Heart right ventricle (tissue), 16 donors: ENCODE results near the gene FOXF2. TPM values are rescaled to one million over a fixed set of nuclear protein-coding genes. Genes with fewer than 3 reads are reported as not detected.
"Not testable (repeated sequence)": the region's sequence is repeated elsewhere in the genome, so short reads cannot be mapped to it uniquely, and the experiment has no call there.

Experiments used
- ATAC-seq, 8 donors: fragments of 200-7000 bp; cut with Tn5 transposase; one replicate each; pipeline ENCODE4 v1.9.1; 2020; ENCODE audit warnings: mild to moderate bottlenecking in 8 of 8, moderate library complexity in 8 of 8, moderate number of reproducible peaks in 1 of 8
- DNase-seq, 2 donors: peaks; one replicate each; pipeline ENCODE4 v3.0.0-alpha.2; 2020
- H3K27ac ChIP-seq, 10 donors: fragments of 200-600 bp; sonication (generic) in 2 of 10; one replicate each; pipeline versions ENCODE4 v1.5.0 to v1.8.0; 2020 to 2022; ENCODE audit warnings: mild to moderate bottlenecking in 3 of 10
- H3K27me3 ChIP-seq, 7 donors: fragments of 200-600 bp; one replicate each; pipeline ENCODE4 v1.8.0; 2021 to 2022; ENCODE audit warnings: mild to moderate bottlenecking in 2 of 7
- H3K36me3 ChIP-seq, 9 donors: fragments of 200-600 bp; sonication (generic) in 1 of 9; one replicate each; pipeline versions ENCODE4 v1.5.0 to v1.8.0; 2020 to 2022; ENCODE audit warnings: mild to moderate bottlenecking in 2 of 9
- H3K4me1 ChIP-seq, 9 donors: fragments of 200-600 bp; sonication (generic) in 1 of 9; one replicate each; pipeline versions ENCODE4 v1.5.0 to v1.8.0; 2020 to 2022; ENCODE audit warnings: mild to moderate bottlenecking in 4 of 9
- H3K4me3 ChIP-seq, 10 donors: fragments of 200-600 bp; sonication (generic) in 2 of 10; one replicate each; pipeline versions ENCODE4 v1.5.0 to v1.8.0; 2020 to 2022; ENCODE audit warnings: mild to moderate bottlenecking in 7 of 10, moderate library complexity in 2 of 10
- H3K9me3 ChIP-seq, 11 donors: fragments of 200-600 bp in 10 of 11; sonication (generic) in 2 of 11; one replicate each; pipeline versions ENCODE4 v1.5.0 to v1.8.0; 2013 to 2022; ENCODE audit warnings: mild to moderate bottlenecking in 2 of 11, control low read depth in 1 of 11, moderate library complexity in 1 of 11
- whole genome bisulfite sequencing, 2 donors: extraction: QIAGEN DNeasy Blood & Tissue Kit; methylation state at CpG; one replicate each; pipeline ENCODE4 v1.1.7; 2013; ENCODE audit warnings: inconsistent platforms in 1 of 2; 5-methylcytosine and 5-hydroxymethylcytosine counted together
- intact Hi-C, 10 donors: fragments of 100-400 bp; cut with DNase I; formaldehyde crosslinking; loops; one replicate each; pipeline versions ENCODE4 v1.11.1 to v1.14.2; 2022
- polyA plus RNA-seq, 2 donors: library from polyadenylated mRNA; stranded (reverse); fragments of 200-250 nt; gene quantifications; one replicate each; pipeline ENCODE4 v1.2.3, GENCODE V29; 2013
- total RNA-seq, 10 donors: library from RNA; stranded (reverse); fragmentation: NEBNext Ultra II Directional in 3 of 10; extraction: Animal tissue kit (Norgen Biotek cat#: 25700) in 3 of 10; gene quantifications; one replicate each; pipeline versions ENCODE4 v1.2.1 to v1.2.4, GENCODE V29; 2021 to 2023
- TF ChIP-seq, protein P1 (sequence below), 9 donors: fragments of 200-600 bp; sonication (generic) in 2 of 9; IDR thresholded peaks; one replicate each; pipeline versions ENCODE4 v1.5.0 to v1.8.0; 2021 to 2022; ENCODE audit warnings: antibody characterized with exemption in 9 of 9, mild to moderate bottlenecking in 5 of 9, moderate library complexity in 1 of 9
- donor health status: Arrhythmogenic right ventricular cardiomyopathy.
- donor health status: ischemic (EF 13 %, LVEDD 7.1; RV severe dilation, severe dysfunction).
- donor health status: healthy with polysubstance abuse.
- donor health status: DM: no; HTN: yes; CAD: no.
- donor health status: DM: no; HTN: no; CAD: no.
- donor health status: ischemic (EF 25% LVEDD 6.9; RV normal size, moderate dysfunction).
- donor health status: ischemic (EF 25% LVEDD 5.7; RV mildly dilated, moderate dysfunction).
- donor health status: healthy.
- donor health status: DM: yes; HTN: yes; CAD: no.
- donor health status: Ischemic cardiomyopathy.
- donor health status: ischemic (EF 35%, LVEDD 5.7; RV mildly dilated, moderate dysfunction).
- donor health status: nonischemic (EF 11% LVEDD 7.7; RV severe dilation, severe dysfunction).
- donor health status: DM: yes; HTN: yes; CAD: no.
- donor health status: PGD.
- donor health status: ischemic (EF 29% LVEDD 5.4; RV normal size, mild dysfunction).
- donor health status: nonischemic (EF 23%, LVEDD 6.1; RV moderate dilation, normal function).

Gene FOXF2
- total and polyA plus RNA-seq, 12 donors, result 0.10 to 0.18 (median 0.15) TPM; not detected in 3

GRCh38 chr6:1348675-1349074 lies 40.7 kb upstream of the FOXF2 start:
- H3K4me1 ChIP-seq, result peaks cover 0 to 12% (median 4%) of the 10 kb centered on the region in 9 donors
- ATAC-seq, result peak; percentile 77 to 96 (median 90)

GRCh38 chr6:1349655-1350054 lies 39.7 kb upstream of the FOXF2 start:
- DNase-seq (no peak), ATAC-seq (no peak)
- no peaks in the 10 kb centered on the region for H3K36me3 ChIP-seq
- TF ChIP-seq, protein P1, sequence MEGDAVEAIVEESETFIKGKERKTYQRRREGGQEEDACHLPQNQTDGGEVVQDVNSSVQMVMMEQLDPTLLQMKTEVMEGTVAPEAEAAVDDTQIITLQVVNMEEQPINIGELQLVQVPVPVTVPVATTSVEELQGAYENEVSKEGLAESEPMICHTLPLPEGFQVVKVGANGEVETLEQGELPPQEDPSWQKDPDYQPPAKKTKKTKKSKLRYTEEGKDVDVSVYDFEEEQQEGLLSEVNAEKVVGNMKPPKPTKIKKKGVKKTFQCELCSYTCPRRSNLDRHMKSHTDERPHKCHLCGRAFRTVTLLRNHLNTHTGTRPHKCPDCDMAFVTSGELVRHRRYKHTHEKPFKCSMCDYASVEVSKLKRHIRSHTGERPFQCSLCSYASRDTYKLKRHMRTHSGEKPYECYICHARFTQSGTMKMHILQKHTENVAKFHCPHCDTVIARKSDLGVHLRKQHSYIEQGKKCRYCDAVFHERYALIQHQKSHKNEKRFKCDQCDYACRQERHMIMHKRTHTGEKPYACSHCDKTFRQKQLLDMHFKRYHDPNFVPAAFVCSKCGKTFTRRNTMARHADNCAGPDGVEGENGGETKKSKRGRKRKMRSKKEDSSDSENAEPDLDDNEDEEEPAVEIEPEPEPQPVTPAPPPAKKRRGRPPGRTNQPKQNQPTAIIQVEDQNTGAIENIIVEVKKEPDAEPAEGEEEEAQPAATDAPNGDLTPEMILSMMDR (IDR thresholded peaks at IDR 0.05), result no peak
- 11 to 40% methylated on average over 1 of the region's 1 CpG for WGBS, 2 donors
- no peak overlapping the region for H3K4me3 ChIP-seq
- H3K27ac ChIP-seq, result no peak overlapping the region
- H3K9me3 ChIP-seq, result peaks cover 0 to 41% (median 13%) of the 10 kb centered on the region in 11 donors
- intact Hi-C loops, result no loop called here
- H3K27me3 ChIP-seq, result peaks cover 0 to 48% (median 26%) of the 10 kb centered on the region in 7 donors
- H3K4me1 ChIP-seq, result peaks cover 0 to 12% (median 4%) of the 10 kb centered on the region in 9 donors

More at GRCh38 chr6:1348675-1349074, 40.7 kb upstream of the FOXF2 start:
- H3K36me3 ChIP-seq, result no peaks in the 10 kb centered on the region
- 11 to 12% methylated on average over 1 of the region's 1 CpG for WGBS, 2 donors
- TF ChIP-seq, protein P1 (IDR thresholded peaks at IDR 0.05), result no peak
- intact Hi-C loops, result no loop called here
- H3K9me3 ChIP-seq, result peaks cover 0 to 47% (median 20%) of the 10 kb centered on the region in 11 donors
- H3K27me3 ChIP-seq, result peaks cover 0 to 53% (median 26%) of the 10 kb centered on the region in 7 donors
- H3K4me3 ChIP-seq, result no peak overlapping the region
- peak; percentile 42 to 58 for DNase-seq
- no peak overlapping the region for H3K27ac ChIP-seq

DNA sequence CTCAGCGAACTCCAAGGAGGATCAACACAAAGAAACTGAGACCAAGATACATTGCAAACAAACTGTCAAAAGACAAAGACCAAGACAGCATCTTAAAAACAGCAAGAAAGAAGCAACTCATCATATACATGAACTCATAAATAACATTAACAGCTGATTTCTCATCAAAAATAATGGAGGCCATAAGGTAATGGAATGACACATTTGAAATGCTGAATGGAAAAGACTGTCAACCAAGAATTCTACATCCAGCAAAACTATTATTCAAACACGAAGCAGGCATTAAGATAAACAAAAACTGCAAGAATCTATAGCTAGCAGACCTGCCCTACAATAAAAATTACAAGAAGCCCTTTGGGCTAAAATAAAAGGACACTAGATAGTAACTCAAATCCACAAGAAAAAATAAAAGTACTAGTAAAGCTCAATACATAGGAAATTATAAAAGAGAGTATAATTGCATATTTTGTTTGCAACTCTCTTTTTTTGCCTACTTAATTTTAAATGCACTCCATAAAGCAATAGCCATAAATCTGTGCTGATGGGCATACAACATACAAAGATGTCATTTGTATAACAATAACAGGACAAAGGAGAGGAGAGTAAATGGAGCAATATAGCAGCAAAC lies 37.9 kb upstream of the FOXF2 start:
- peaks cover 0 to 36% (median 10%) of the 10 kb centered on the region in 11 donors for H3K9me3 ChIP-seq
- H3K4me1 ChIP-seq, result peaks cover 0 to 12% (median 4%) of the 10 kb centered on the region in 9 donors
- DNase-seq (no peak), ATAC-seq (no peak)
- no peaks in the 10 kb centered on the region for H3K36me3 ChIP-seq
- H3K27me3 ChIP-seq, result peaks cover 0 to 30% (median 20%) of the 10 kb centered on the region in 7 donors
- H3K4me3 ChIP-seq, result no peak overlapping the region
- WGBS, 2 donors, result 78 to 82% methylated on average over 2 of the region's 2 CpGs
- TF ChIP-seq, protein P1 (IDR thresholded peaks at IDR 0.05), result no peak
- H3K27ac ChIP-seq, result no peak overlapping the region
- intact Hi-C loops, result no loop called here

GRCh38 chr6:1355068-1355467 lies 34.3 kb upstream of the FOXF2 start:
- H3K27ac ChIP-seq, ATAC-seq, H3K4me1 ChIP-seq, H3K36me3 ChIP-seq, intact Hi-C loops, DNase-seq, H3K4me3 ChIP-seq: not testable (repeated sequence)
- Histone ChIP-seq H3K27me3 (peaks cover 0 to 35% (median 24%) of the 10 kb centered on the region in 7 donors), H3K9me3 (peaks cover 0 to 36% (median 10%) of the 10 kb centered on the region in 11 donors)

DNA sequence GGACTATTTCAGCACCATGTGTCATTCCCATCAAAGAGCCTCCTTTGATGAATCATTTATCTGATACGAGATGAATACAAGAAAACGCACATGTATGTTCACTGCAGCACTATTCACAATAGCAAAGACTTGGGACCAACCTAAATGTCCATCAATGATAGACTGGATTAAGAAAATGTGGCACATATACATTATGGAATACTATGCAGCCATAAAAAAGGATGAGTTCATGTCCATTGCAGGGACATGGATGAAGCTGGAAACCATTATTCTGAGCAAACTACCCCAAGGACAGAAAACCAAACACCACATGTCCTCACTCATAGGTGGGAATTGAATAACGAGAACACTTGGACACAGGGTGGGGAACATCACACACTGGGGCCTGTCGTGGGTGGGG lies 27.7 kb upstream of the FOXF2 start:
- not testable (repeated sequence) for ATAC-seq, H3K4me1 ChIP-seq

More for the DNA sequence above, 27.7 kb upstream of the FOXF2 start:
- H3K27ac ChIP-seq, intact Hi-C loops, H3K4me3 ChIP-seq, DNase-seq, H3K36me3 ChIP-seq, H3K9me3 ChIP-seq: not testable (repeated sequence)
- 79 to 83% methylated on average over 4 of the region's 4 CpGs for WGBS, 2 donors
- peaks cover 0 to 46% (median 21%) of the 10 kb centered on the region in 7 donors for H3K27me3 ChIP-seq
